ACHN (cell line): Measurements from ENCODE around the gene HIC2.
"Not testable (repeated sequence)": the region's sequence is repeated elsewhere in the genome, so short reads cannot be mapped to it uniquely, and the experiment has no call there.

Experiments
- DNase-seq: peaks from one replicate; pipeline ENCODE4 v3.0.0-alpha.2; 2015
- in situ Hi-C: cut with HindIII; loops from 2 replicates; pipeline ENCODE4 v1.10.0; 2017; ENCODE audit warnings: low sequenced_read_pairs, low pct_ligation_motif_present, low pct_unique_long_range_greater_than_20kb

The HIC2 gene

GRCh38 chr22:21469097-21469994, 52.2 kb downstream of the HIC2 start:
- not testable (repeated sequence) for DNase-seq

GRCh38 chr22:21472984-21473383, 55.8 kb downstream of the HIC2 start:
- DNase-seq, in situ Hi-C loops: not testable (repeated sequence)

More at GRCh38 chr22:21469097-21469994, 52.2 kb downstream of the HIC2 start:
- in situ Hi-C loops = not testable (repeated sequence)

- DNase-seq, in situ Hi-C loops: not testable (repeated sequence)
Observed at GRCh38 chr22:21473664-21474063, 56.5 kb downstream of the HIC2 start.

- DNase-seq, in situ Hi-C loops: not testable (repeated sequence)
Observed at GRCh38 chr22:21484039-21484438, 66.9 kb downstream of the HIC2 start.

GRCh38 chr22:21487723-21488122, 70.6 kb downstream of the HIC2 start:
- in situ Hi-C loops, DNase-seq: not testable (repeated sequence)

- DNase-seq, in situ Hi-C loops: not testable (repeated sequence)
Observed at GRCh38 chr22:21489149-21489680, 72.0 kb downstream of the HIC2 start.

- in situ Hi-C loops = not testable (repeated sequence)
Observed at GRCh38 chr22:21490556-21490955, 73.4 kb downstream of the HIC2 start.

GRCh38 chr22:21492271-21492670, 75.1 kb downstream of the HIC2 start:
- in situ Hi-C loops, DNase-seq: not testable (repeated sequence)

More at GRCh38 chr22:21490556-21490955, 73.4 kb downstream of the HIC2 start:
- DNase-seq = not testable (repeated sequence)

- DNase-seq, in situ Hi-C loops: not testable (repeated sequence)
Observed at GRCh38 chr22:21493789-21494782, 76.9 kb downstream of the HIC2 start.

- DNase-seq, in situ Hi-C loops: not testable (repeated sequence)
Observed at GRCh38 chr22:21497984-21498383, 80.8 kb downstream of the HIC2 start.

GRCh38 chr22:21498489-21498888, 81.3 kb downstream of the HIC2 start:
- DNase-seq, in situ Hi-C loops: not testable (repeated sequence)

- in situ Hi-C loops = not testable (repeated sequence)
Observed at GRCh38 chr22:21499623-21500506, 82.7 kb downstream of the HIC2 start.

More at GRCh38 chr22:21499623-21500506, 82.7 kb downstream of the HIC2 start:
- not testable (repeated sequence) for DNase-seq
